ENCODE data around the gene CAMK1D.

CAMK1D gene

GRCh38 chr10:12642036-12642435 is 292.7 kb downstream of the CAMK1D start:
- H3K4me3 ChIP-seq (ENCODE audit: low read length): no peak overlapping the region
- no peak for DNase-seq (ENCODE audit: low read depth)
- no peak for TF ChIP-seq CTCF (conservative IDR thresholded peaks at IDR 0.05; ENCODE audit: low read depth, low read length)

GRCh38 chr10:12643279-12643678 is 293.9 kb downstream of the CAMK1D start:
- no peak for TF ChIP-seq CTCF (conservative IDR thresholded peaks at IDR 0.05; ENCODE audit: low read depth, low read length)
- no peak overlapping the region for H3K4me3 ChIP-seq (ENCODE audit: low read length)
- no peak for DNase-seq (ENCODE audit: low read depth)

DNA sequence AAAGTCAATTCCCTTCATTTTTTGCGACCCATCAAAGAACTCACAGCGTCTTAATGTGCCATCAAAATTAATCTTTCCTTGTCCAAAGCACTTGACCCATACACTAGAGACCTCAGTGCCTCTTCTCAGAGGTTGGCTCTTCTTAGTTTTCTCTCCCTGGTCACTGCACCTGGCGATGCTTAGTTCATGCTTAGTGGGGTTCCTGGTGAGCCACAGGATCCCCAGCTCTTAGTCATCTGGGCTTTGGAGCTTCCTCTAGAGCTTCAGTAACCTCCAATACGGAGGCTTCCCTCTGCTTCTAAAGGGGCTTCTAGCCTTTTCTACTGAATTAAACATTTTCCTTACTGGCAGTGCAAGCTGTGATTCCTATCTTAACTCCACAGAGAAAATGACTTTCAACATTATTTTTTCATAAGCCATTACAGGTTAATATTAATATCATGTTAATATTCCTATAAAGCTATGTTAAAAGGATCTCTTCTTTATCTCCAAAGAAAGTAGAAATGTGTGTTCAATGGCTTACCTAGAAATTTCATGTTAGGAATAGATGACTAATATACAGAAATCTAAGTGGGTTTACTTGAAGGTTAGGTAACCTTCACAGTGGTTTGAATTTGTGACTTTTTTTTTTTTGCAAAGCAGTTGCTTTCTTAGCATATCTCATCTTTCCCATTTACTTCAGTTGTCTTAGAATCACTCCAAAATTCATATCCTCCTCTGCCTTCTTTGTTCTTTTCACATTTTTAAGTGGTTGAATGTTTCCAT is 295.2 kb downstream of the CAMK1D start:
- no peak for TF ChIP-seq CTCF (conservative IDR thresholded peaks at IDR 0.05; ENCODE audit: low read depth, low read length)
- DNase-seq (ENCODE audit: low read depth): no peak
- H3K4me3 ChIP-seq (ENCODE audit: low read length): no peak overlapping the region

DNA sequence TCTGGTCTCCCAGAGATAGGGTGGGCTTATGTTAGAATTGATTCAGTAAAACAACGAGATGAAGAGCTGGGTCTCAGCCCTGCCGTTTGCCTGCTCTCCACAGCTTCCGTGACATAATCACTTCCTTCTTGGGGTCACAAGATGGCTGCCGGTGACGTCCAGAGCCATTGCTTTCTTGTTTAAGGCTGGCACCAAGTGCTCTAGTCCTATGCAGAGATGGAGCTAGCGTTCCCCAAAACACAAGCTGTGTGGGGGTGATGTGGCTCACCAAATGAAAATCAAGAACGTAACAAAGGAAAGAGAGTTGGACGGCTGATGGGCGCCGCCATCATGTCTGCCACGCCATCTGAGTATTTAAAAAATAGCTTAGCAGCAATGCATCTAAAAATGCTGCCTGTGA is 296.1 kb downstream of the CAMK1D start:
- no peak for TF ChIP-seq CTCF (conservative IDR thresholded peaks at IDR 0.05; ENCODE audit: low read depth, low read length)
- H3K4me3 ChIP-seq (ENCODE audit: low read length): no peak overlapping the region
- no peak for DNase-seq (ENCODE audit: low read depth)

DNA sequence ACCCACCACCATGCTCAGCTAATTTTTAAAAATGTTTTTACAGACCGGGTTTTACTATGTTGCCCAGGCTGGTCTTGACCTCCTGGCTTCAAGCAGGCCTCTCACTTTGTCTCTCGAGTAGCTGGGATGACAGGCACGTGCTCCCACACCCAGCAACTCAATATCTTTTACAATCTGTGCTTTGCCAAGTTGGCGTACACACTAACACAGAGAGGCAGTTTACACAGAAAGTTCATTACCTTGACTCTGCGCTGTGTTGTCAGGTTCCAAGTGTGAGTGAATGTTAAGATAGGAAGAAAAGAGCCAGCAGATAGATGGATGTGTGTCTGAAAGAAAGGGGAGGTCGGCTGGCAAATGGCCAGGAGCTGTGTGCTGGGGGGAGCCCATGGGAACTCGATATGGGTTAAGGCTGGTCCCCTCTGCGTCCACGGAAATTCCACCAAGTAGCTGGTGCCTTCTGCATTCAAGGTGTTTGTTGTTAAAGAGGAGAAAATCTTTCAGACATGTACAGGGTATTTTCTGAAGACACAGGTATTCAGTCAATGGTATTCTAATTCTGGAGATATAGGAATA is 299.8 kb downstream of the CAMK1D start:
- no peak overlapping the region for H3K4me3 ChIP-seq (ENCODE audit: low read length)
- no peak for TF ChIP-seq CTCF (conservative IDR thresholded peaks at IDR 0.05; ENCODE audit: low read depth, low read length)
- no peak for DNase-seq (ENCODE audit: low read depth)

DNA sequence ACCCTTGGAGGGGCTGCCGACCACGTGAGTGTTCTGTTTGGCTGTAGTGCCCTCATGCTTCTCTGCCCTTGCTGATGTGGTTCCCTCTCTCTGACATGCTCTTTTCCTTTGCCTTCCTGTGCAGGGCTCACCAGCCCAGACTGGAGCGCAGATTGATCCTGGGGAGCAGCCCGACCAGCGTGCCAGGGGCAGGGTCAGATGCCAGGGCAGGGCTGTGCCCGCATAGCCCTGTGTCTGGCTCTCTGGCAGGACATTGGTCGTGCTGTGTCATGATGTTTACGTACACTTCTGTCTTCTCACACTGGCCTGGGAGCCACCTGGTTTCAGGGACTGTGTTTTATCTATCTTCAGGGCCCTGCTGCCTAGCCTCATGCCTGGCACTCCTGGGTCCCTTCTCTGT is 300.8 kb downstream of the CAMK1D start:
- no peak overlapping the region for H3K4me3 ChIP-seq (ENCODE audit: low read length)
- DNase-seq (ENCODE audit: low read depth): no peak
- no peak for TF ChIP-seq CTCF (conservative IDR thresholded peaks at IDR 0.05; ENCODE audit: low read depth, low read length)
